ENCODE data around the gene AMDHD2.

Gene AMDHD2

GRCh38 chr16:2498531-2499253 lies 21.5 kb upstream of the AMDHD2 start:
- DNase-seq (ENCODE audit: low read depth in 2 of 2): no peak

- no peak for DNase-seq (ENCODE audit: low read depth in 2 of 2)
These were observed 20.7 kb upstream of the AMDHD2 start for GRCh38 chr16:2499454-2499853.

DNA sequence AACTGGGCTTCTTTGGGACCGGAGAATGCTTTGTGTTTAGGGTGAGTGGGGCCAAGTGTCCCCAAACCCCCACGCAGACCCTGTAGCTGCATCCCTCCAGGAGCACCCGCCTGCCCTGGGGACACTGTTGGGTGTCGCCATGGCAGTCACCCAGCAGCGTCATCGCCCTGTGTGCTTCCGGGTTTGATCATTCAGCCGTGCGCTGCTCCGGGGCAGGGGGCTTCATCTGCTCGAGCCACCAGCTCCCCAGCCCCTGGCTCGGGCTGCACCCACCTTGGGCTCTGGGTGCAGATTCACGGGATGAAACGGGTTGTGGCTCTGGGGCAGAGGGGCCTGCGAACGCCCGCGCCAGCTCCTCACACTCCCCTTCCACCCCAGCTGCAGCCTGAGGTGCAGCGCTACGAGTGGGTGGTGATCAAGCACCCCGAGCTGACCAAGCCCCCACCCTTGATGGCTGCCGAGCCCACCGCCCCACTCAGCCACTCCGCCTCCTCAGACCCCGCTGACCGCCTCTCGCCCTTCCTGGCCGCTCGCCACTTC lies 20.2 kb upstream of the AMDHD2 start:
- no peak for DNase-seq (ENCODE audit: low read depth in 2 of 2)

GRCh38 chr16:2500430-2500917 lies 19.7 kb upstream of the AMDHD2 start:
- no peak for DNase-seq (ENCODE audit: low read depth in 2 of 2)

DNA sequence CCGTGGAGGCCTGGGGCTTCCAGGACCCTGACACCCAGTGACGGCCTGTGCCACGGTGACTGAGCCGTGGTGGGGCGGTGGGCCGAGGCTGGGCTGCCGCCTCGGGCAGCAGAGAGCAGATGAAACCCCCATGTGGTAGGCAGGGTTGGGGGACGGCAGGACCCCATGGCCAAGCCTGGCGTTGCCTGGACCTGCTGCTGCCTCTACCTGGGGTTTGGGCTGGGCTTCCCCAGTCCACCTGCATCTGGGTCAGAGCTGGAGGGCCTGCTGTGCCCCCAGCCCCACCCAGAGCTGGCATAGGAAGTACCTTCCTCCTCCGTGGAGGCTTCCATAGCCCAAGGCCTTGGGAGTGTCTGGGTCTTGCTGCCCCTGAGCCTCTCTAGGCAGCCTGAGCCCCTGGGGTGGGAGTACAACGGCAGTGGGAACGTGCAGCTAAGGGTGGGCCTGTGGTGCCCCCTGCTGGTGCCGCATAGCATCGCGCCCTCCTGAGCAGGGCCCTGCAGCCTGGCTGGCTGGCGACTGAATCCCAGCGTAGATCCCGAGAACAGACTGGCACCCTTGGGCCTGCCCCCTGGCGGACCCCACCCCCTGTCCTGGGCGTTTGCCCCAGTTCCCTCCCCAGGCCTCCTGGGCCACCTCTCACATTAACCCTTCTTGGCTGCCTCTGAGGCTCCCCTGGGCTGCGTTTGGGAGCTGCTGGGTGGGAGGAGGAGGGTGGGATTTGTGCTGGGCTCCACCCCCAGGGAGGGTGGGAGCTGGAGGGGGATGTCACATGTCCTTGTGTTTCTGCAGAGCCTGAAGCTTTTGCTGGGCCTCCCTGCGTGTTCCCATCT lies 19.0 kb upstream of the AMDHD2 start:
- DNase-seq (ENCODE audit: low read depth in 2 of 2): peak; percentile 56 to 67

- DNase-seq (ENCODE audit: low read depth in 2 of 2): no peak
These were observed 17.9 kb upstream of the AMDHD2 start for GRCh38 chr16:2501946-2502895.

GRCh38 chr16:2505695-2506094 lies 14.5 kb upstream of the AMDHD2 start:
- DNase-seq (ENCODE audit: low read depth in 2 of 2): no peak

- DNase-seq (ENCODE audit: low read depth in 2 of 2): no peak
These were observed 13.0 kb upstream of the AMDHD2 start for GRCh38 chr16:2507052-2507659.

- DNase-seq (ENCODE audit: low read depth in 2 of 2): no peak
These were observed 12.5 kb upstream of the AMDHD2 start for GRCh38 chr16:2507665-2508064.

GRCh38 chr16:2508722-2509400 lies 11.3 kb upstream of the AMDHD2 start:
- no peak for DNase-seq (ENCODE audit: low read depth in 2 of 2)

GRCh38 chr16:2511128-2511800 lies 8.9 kb upstream of the AMDHD2 start:
- DNase-seq (ENCODE audit: low read depth in 2 of 2): no peak

DNA sequence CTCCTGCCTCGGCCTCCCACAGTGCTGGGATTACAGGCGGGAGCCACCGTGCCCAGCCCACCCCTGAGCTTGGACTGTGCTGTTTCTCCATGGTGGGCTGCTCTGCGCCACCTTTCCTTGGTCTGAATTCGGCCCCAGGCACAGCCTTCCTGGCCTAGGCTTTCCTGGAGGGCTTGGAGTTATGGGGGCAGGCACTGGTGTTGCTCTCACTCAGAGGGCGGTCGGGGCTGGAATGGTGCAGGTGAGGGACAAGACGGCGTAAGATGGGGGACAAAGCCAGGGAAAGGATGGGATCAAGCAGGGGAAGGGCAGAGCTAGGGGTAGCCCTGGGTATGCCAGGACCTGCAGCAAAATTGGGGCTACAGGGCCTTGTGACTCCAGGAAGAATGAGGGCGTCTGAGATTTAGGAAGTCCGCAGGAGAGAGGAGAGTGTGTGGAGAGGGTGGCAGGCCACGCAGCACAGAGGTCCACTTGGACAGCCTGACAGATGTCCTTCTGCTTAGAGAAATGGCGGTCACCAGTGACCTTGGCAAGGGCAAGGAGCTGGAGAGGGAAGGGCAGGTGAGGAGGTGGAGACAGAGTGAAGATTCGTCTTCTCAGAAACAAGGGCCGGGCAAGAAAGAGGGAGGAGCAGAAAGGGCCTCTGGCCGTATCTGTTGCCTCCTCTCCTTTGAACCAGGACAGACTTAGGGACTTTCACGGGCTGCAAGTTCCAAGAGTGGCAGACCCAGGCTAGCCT lies 8.0 kb upstream of the AMDHD2 start:
- DNase-seq (ENCODE audit: low read depth in 2 of 2): no peak

- no peak for DNase-seq (ENCODE audit: low read depth in 2 of 2)
These were observed 7.3 kb upstream of the AMDHD2 start for GRCh38 chr16:2512735-2513404.

- DNase-seq (ENCODE audit: low read depth in 2 of 2): peak; percentile 77 to 86
These were observed 6.5 kb upstream of the AMDHD2 start, which contains the start of gene ATP6V0C for GRCh38 chr16:2513405-2514332. Gene ATP6V0C, plus strand, starts transcription at chr16:2513952. Its CDS starts 152 bp downstream, at chr16:2514104.

GRCh38 chr16:2514333-2515179 lies 5.6 kb upstream of the AMDHD2 start:
- DNase-seq (ENCODE audit: low read depth in 2 of 2): peak in 1 of 2 donors; percentile 49

- no peak for DNase-seq (ENCODE audit: low read depth in 2 of 2)
These were observed 4.9 kb upstream of the AMDHD2 start for GRCh38 chr16:2515180-2515851.

Data from stimulated activated CD8-positive, alpha-beta memory T cell treated with anti-CD3 and anti-CD28 coated beads, Interleukin-7, amount 100 ng/mL, for 4 hours (primary cell).